GM08714 (cell line): Measurements from ENCODE around the gene GRM7.

ENCODE experiments used
- H3K4me3 ChIP-seq: fragments of 200-500 bp; sonication (Bioruptor generic); 2 replicates; pipeline ENCODE4 v1.5.1; 2014; ENCODE audit warnings: mild to moderate bottlenecking, low read length, inconsistent platforms
- ZNF274 ChIP-seq: IDR thresholded peaks from 2 replicates; pipeline ENCODE4 v1.6.1; 2012; ENCODE audit warnings: mild to moderate bottlenecking, low read depth, low read length

Gene GRM7

GRCh38 chr3:7749931-7750695 is 889.2 kb downstream of the GRM7 start:
- H3K4me3 ChIP-seq = no peak overlapping the region
- TF ChIP-seq ZNF274 = no peak

- H3K4me3 ChIP-seq = no peak overlapping the region
- no peak for TF ChIP-seq ZNF274
Measured at GRCh38 chr3:7752005-7752404, 891.1 kb downstream of the GRM7 start.

DNA sequence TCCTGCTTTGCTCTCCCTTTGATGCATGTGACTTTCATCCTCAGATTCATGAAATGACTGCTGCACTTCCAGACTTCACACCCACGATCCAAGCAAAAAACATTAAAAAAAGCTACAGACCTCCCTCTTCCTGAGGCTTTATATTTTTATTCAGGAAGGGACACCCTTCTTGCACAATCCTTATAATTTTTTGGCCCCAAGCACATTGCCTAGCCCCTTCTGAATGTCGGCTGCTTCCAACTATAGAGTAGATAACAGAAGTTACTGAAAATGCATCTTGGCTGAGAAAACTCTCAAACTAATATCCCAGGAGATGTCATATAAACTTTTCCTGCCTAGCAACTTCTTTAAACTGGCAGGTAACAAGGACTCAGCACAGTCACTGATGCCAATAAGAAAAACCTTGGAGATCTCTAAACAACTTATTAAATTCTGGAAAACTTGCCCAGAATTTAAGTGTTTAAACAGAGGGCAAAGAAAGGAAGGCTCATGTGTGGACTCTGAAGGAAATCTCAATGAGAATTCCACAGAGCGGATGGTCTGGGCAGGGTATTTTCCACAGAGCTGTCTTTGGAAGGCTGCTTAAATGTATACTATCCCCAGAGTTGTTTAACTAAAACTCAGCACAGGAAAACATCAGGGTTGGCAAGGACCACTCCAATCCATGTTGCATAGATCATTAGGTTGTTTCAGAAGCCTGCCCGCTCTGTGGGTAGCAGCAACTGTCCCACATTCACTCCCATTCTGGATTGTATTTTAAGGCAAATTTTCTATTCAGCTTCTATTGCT is 893.9 kb downstream of the GRM7 start:
- H3K4me3 ChIP-seq = no peak overlapping the region
- TF ChIP-seq ZNF274 = no peak

GRCh38 chr3:7759630-7760029 is 898.7 kb downstream of the GRM7 start:
- no peak for TF ChIP-seq ZNF274
- no peak overlapping the region for H3K4me3 ChIP-seq

- TF ChIP-seq ZNF274 = no peak
- no peak overlapping the region for H3K4me3 ChIP-seq
Measured at GRCh38 chr3:7760718-7761117, 899.8 kb downstream of the GRM7 start.

DNA sequence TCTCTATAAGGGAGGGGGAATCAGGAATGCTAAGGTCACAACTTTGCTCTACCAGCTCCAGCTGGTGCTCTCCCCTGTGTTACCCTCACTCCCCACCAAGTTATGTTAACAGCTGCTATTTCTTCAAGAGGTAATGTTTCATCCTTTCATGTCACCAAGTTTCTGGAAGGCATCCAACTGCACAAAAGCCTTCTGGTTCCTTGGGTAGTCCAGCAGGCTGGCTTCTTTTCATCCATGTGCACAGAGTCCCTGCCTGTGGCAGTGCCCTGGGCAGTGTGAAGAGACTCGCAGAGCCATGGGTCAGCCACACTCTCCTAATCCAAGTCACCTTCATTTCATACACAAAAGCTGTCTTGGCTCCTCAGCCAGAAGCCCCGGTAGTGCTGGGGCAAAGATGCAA is 903.2 kb downstream of the GRM7 start:
- no peak overlapping the region for H3K4me3 ChIP-seq
- TF ChIP-seq ZNF274 = no peak

DNA sequence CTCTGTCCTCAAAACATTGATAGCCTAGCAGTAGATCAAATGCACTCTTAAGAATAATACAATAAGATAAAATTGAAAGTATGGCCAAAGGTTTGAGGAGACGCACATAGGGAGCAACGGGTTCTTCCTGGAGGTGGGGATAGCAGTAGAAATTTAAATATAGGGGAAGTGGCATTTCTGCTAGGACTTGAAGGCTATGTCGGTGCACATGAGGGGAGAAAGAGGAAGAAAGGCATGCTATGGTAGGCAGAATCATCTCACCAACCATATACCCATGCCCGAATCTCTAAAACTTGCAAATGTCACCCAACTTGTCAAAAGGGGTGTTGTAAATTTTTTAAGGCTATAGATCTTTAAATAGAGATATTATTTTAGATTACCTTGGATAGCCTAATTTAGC is 905.6 kb downstream of the GRM7 start:
- TF ChIP-seq ZNF274 = no peak
- H3K4me3 ChIP-seq = no peak overlapping the region

DNA sequence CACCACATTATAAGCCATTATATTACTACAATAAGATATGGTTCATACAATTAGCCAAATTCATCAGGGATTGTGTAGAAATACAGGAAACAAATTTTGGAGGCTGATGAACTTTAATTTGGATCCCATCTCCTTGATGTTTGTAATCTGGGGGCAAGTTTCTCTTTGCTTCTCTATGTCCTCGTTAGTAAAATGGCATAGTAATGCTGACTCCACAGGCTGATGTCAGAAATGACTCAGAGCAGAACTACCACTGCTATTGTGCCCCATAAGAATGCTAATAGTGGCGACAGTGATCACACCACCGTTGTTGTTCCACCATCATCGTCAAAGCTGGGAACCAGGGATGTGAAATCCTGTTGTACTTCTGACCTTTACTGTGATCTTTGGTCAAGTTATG is 918.4 kb downstream of the GRM7 start:
- no peak for TF ChIP-seq ZNF274
- H3K4me3 ChIP-seq = no peak overlapping the region

DNA sequence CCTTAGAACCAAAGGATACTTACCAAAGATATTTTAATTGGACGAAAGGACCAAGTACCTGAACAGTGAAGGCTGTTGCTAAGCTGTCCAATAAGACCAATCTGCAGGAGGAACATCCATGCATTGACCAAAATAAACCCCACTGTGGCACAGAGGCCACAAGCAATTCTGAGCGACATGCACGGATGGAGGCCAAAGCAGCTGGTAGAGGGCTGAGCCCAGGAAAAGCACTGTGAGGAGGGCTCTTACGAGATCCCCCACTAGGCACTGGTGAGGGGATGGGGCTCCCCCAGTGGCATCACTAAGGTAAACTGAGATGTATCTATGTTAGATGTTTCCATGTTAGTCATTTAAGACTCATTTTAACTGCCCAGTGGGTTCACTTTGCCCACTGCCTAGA is 920.5 kb downstream of the GRM7 start:
- no peak overlapping the region for H3K4me3 ChIP-seq

DNA sequence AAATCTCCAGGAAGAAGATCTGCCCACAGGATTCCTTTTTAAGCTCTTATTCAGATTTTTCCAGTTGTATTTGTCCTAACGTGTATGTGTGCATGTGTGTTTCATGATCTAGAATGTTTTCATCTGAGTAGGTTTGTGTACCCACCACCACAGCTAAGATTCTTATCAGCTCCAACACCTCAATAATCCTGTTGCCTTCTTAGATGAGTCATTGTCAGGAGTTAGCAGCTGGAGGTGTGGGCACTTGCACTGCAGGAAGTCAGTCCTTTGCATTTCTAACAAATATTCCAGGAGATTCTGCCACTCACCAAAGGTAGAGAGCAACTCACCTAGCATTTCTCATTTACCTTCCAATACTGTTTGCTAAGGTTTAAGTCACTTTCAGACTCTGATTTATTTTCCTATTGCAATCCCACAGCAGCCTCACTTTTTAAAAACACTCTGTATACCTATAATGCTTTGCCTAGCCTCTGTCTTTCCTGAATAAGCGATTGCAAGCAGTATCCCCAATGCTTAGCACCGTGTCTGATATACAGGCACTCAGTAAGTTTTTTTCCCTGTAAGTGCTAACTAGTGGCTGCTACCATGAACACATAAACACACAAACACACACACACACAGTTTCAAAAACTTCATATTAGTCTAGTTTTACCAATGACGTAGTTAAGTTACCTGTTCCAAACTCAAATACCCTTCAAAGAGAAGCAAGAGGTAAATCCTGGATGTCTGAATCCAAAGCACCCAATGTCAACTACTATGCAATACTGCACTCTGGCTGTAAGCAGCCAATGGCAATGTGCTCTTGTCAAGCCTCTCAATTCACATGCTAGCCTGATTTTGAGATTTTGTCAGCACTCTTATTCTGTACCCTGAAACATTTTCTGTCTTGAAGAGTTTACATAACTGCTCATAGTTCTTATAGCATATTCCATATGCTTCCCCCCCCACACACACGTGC is 927.2 kb downstream of the GRM7 start:
- H3K4me3 ChIP-seq = no peak overlapping the region
- TF ChIP-seq ZNF274 = no peak

More for the DNA sequence above, 920.5 kb downstream of the GRM7 start:
- no peak for TF ChIP-seq ZNF274

GRCh38 chr3:7788881-7789280 is 928.0 kb downstream of the GRM7 start:
- no peak for TF ChIP-seq ZNF274
- H3K4me3 ChIP-seq = no peak overlapping the region

GRCh38 chr3:7789324-7789723 is 928.4 kb downstream of the GRM7 start:
- no peak overlapping the region for H3K4me3 ChIP-seq
- no peak for TF ChIP-seq ZNF274

- TF ChIP-seq ZNF274 = no peak
- no peak overlapping the region for H3K4me3 ChIP-seq
Measured at GRCh38 chr3:7790141-7790540, 929.2 kb downstream of the GRM7 start.
